ENCODE data around the gene UGT1A7. TPM values are rescaled to one million over a fixed set of nuclear protein-coding genes. Genes with fewer than 3 reads are reported as not detected.

The UGT1A7 gene
- total and polyA plus RNA-seq, 12 donors: 0.11 to 10.1 (median 0.74) TPM; not detected in 3

- Histone ChIP-seq H3K27me3 (peaks cover 25% of the 10 kb centered on the region), H3K4me1 (replicated peaks in 1 of 2) (no peaks in the 10 kb centered on the region), H3K4me3 (no peak overlapping the region), H3K27ac (no peak overlapping the region), H3K36me3 (replicated peaks in 1 of 2) (no peaks in the 10 kb centered on the region), H3K9me3 (replicated peaks in 1 of 3) (no peaks in the 10 kb centered on the region)
- DNase-seq: peak; percentile 83 to 91 (median 90)
- 24 to 36% (median 31%) methylated on average over 7 to 11 of the region's 11 CpGs for WGBS, 4 donors
- intact Hi-C loops (cut with DNase I): loop anchor here (10.0 kb wide), 2 partner anchors 147 to 267 kb away; partner anchors contain the start of gene USP40 (in 1 of the 2)
- TF ChIP-seq POLR2A (IDR thresholded peaks at IDR 0.05) (no peak), CTCF (IDR thresholded peaks at IDR 0.05) (peak; percentile 82 to 95 (median 84))
Measured at GRCh38 chr2:233711312-233712008, 29.8 kb downstream of the UGT1A7 start.

GRCh38 chr2:233712611-233713261, 31.0 kb downstream of the UGT1A7 start, which contains the start of gene UGT1A5:
UGT1A5 (plus strand) TSS chr2:233712907; CDS start chr2:233712992, 85 bp downstream.
- Histone ChIP-seq H3K27ac (no peak within 1 kb of the TSS), H3K4me1 (replicated peaks in 1 of 2) (no peaks in the 10 kb centered on the region), H3K4me3 (no peak within 1 kb of the TSS), H3K27me3 (peaks cover 35% of the 10 kb centered on the region), H3K9me3 (replicated peaks in 1 of 3) (no peaks in the 10 kb centered on the region), H3K36me3 (replicated peaks in 1 of 2) (no peaks in the 10 kb centered on the region)
- intact Hi-C loops (cut with DNase I): loop anchor here (10.0 kb wide), 2 partner anchors 148 to 268 kb away; partner anchors contain the start of gene USP40 (in 1 of the 2)
- no peak for DNase-seq
- WGBS, 4 donors: 64 to 73% (median 68%) methylated on average over 14 of the region's 14 CpGs
- TF ChIP-seq POLR2A (IDR thresholded peaks at IDR 0.05) (no peak), CTCF (IDR thresholded peaks at IDR 0.05) (no peak)

DNA sequence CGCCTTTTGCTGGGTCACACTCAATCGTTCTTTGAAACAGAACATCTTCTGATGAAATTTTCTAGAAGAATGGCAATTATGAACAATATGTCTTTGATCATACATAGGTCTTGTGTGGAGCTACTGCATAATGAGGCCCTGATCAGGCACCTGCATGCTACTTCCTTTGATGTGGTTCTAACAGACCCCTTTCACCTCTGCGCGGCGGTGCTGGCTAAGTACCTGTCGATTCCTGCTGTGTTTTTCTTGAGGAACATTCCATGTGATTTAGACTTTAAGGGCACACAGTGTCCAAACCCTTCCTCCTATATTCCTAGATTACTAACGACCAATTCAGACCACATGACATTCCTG, 31.5 kb downstream of the UGT1A7 start:
- TF ChIP-seq POLR2A (IDR thresholded peaks at IDR 0.05): no peak
- TF ChIP-seq CTCF (IDR thresholded peaks at IDR 0.05): no peak
- no peak overlapping the region for H3K27ac ChIP-seq
- H3K9me3 ChIP-seq (replicated peaks in 1 of 3): no peaks in the 10 kb centered on the region
- intact Hi-C loops (cut with DNase I): loop anchor here (10.0 kb wide), 2 partner anchors 148 to 268 kb away; partner anchors contain the start of gene USP40 (in 1 of the 2)
- WGBS, 4 donors: 67 to 74% (median 70%) methylated on average over 7 of the region's 7 CpGs
- no peaks in the 10 kb centered on the region for H3K4me1 ChIP-seq (replicated peaks in 1 of 2)
- H3K4me3 ChIP-seq: no peak overlapping the region
- DNase-seq: no peak
- H3K27me3 ChIP-seq: peaks cover 32% of the 10 kb centered on the region
- no peaks in the 10 kb centered on the region for H3K36me3 ChIP-seq (replicated peaks in 1 of 2)

DNA sequence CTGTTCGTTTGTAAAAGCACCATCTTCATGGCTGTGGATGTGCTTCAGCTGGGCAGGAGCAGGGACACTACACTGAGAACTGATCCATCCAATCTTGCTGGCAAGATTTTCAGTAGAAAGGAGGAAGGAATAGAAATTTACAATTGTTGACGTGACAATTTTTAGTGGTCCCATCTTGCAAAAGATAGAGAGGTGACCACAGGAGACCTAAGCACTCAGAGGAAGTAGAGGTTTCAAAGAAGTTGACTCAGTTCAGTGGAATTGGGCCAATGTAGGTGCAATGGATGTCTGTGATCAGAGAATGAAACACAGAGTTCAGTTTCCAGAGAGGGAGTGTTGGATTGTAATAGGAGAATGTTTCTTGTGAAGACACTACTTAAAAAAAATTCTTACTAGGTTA, 32.4 kb downstream of the UGT1A7 start:
- Histone ChIP-seq H3K36me3 (replicated peaks in 1 of 2) (no peaks in the 10 kb centered on the region), H3K4me1 (replicated peaks in 1 of 2) (no peaks in the 10 kb centered on the region), H3K27ac (no peak overlapping the region), H3K4me3 (no peak overlapping the region), H3K27me3 (peaks cover 25% of the 10 kb centered on the region), H3K9me3 (replicated peaks in 1 of 3) (no peaks in the 10 kb centered on the region)
- TF ChIP-seq POLR2A (IDR thresholded peaks at IDR 0.05) (no peak), CTCF (IDR thresholded peaks at IDR 0.05) (no peak)
- intact Hi-C loops (cut with DNase I): loop anchor here (10.0 kb wide), 2 partner anchors 149 to 269 kb away; partner anchors contain the start of gene USP40 (in 1 of the 2)
- 41 to 72% (median 61%) methylated on average over 2 of the region's 2 CpGs for WGBS, 4 donors
- DNase-seq: no peak

Measured in adrenal gland (tissue), 12 donors.